Activated T-cell treated with anti-CD3 and anti-CD28 coated beads, Interleukin-2, amount 50 U/mL, for 72 hours (primary cell): ENCODE measurements around the gene DNAJC10. TPM values are rescaled to one million over a fixed set of nuclear protein-coding genes. Genes with fewer than 3 reads are reported as not detected.
"Not testable (repeated sequence)": the region's sequence is repeated elsewhere in the genome, so short reads cannot be mapped to it uniquely, and the experiment has no call there.

Source experiments
- ATAC-seq, 2 donors: fragments of 150-1000 bp; cut with Tn5 transposase; replicated peaks in 1 of 2; 2 replicates each; pipeline ENCODE4 v1.10.0; 2021; ENCODE audit warnings: moderate library complexity in 2 of 2, mild to moderate bottlenecking in 1 of 2
- DNase-seq, 2 donors: peaks; one replicate each; pipeline ENCODE4 v3.0.0; 2021 to 2022; ENCODE audit warnings: mixed read lengths in 1 of 2
- H3K27ac Mint-ChIP-seq: one replicate; pipeline ENCODE4 v1.8.0; 2022; ENCODE audit warnings: mild to moderate bottlenecking, moderate library complexity, mixed read lengths
- H3K27me3 Mint-ChIP-seq: one replicate; pipeline ENCODE4 v1.8.0; 2022; ENCODE audit warnings: low read depth, mixed read lengths
- H3K36me3 Mint-ChIP-seq, 2 donors: one replicate each; pipeline ENCODE4 v1.8.0; 2022; ENCODE audit warnings: mixed read lengths in 2 of 2, mild to moderate bottlenecking in 1 of 2; ENCODE audit not compliant: insufficient read depth in 2 of 2
- H3K4me1 Mint-ChIP-seq: one replicate; pipeline ENCODE4 v1.8.0; 2022; ENCODE audit warnings: low read depth, mixed read lengths
- H3K4me3 Mint-ChIP-seq, 2 donors: one replicate each; pipeline ENCODE4 v1.8.0; 2022; ENCODE audit warnings: mild to moderate bottlenecking in 2 of 2, mixed read lengths in 2 of 2, moderate library complexity in 2 of 2
- H3K9me3 Mint-ChIP-seq, 2 donors: one replicate each; pipeline ENCODE4 v1.8.0; 2022; ENCODE audit warnings: mixed read lengths in 2 of 2
- total RNA-seq, 2 donors: library from RNA; stranded (reverse); gene quantifications; one replicate each; pipeline ENCODE4 v1.2.3, GENCODE V29; 2022

Gene DNAJC10
- total RNA-seq, 2 donors from 2014 or later = 50.9 to 57.5 TPM

GRCh38 chr2:182706751-182707150 is 9.3 kb upstream of the DNAJC10 start:
- no peaks in the 10 kb centered on the region for H3K9me3 Mint-ChIP-seq
- peaks cover 16% of the 10 kb centered on the region for H3K27me3 Mint-ChIP-seq
- DNase-seq (no peak), ATAC-seq (no peak)
- no peaks in the 10 kb centered on the region for H3K36me3 Mint-ChIP-seq
- no peak overlapping the region for H3K4me3 Mint-ChIP-seq
- H3K27ac Mint-ChIP-seq = no peak overlapping the region
- no peaks in the 10 kb centered on the region for H3K4me1 Mint-ChIP-seq

- no peak for ATAC-seq
- Mint-ChIP-seq H3K9me3 (no peaks in the 10 kb centered on the region), H3K36me3 (peaks cover 0 to 2% of the 10 kb centered on the region in 2 donors), H3K27ac (no peak overlapping the region), H3K27me3 (peaks cover 8% of the 10 kb centered on the region), H3K4me1 (no peaks in the 10 kb centered on the region), H3K4me3 (no peak overlapping the region)
- DNase-seq = no peak
Measured at GRCh38 chr2:182713601-182714000, 2.5 kb upstream of the DNAJC10 start.

GRCh38 chr2:182715121-182715891 is 751 bp upstream of the DNAJC10 start:
- Mint-ChIP-seq H3K36me3 (peaks cover 0 to 2% of the 10 kb centered on the region in 2 donors), H3K4me3 (no peak overlapping the region), H3K27ac (no peak overlapping the region), H3K27me3 (peaks cover 8% of the 10 kb centered on the region), H3K9me3 (no peaks in the 10 kb centered on the region), H3K4me1 (no peaks in the 10 kb centered on the region)
- DNase-seq = no peak
- ATAC-seq = peak; percentile 27 to 33

GRCh38 chr2:182716650-182716979 is 558 bp downstream of the DNAJC10 start:
- ATAC-seq = no peak
- Mint-ChIP-seq H3K4me1 (no peaks in the 10 kb centered on the region), H3K4me3 (no peak overlapping the region), H3K27ac (no peak overlapping the region), H3K36me3 (peaks cover 0 to 4% of the 10 kb centered on the region in 2 donors), H3K9me3 (no peaks in the 10 kb centered on the region), H3K27me3 (no peaks in the 10 kb centered on the region)
- peak in 1 of 2 donors; percentile 10 for DNase-seq

GRCh38 chr2:182717416-182717815 is 1.4 kb downstream of the DNAJC10 start:
- H3K9me3 Mint-ChIP-seq = no peaks in the 10 kb centered on the region
- H3K4me3 Mint-ChIP-seq = peak overlapping the region in 1 of 2 donors; percentile 16
- no peaks in the 10 kb centered on the region for H3K27me3 Mint-ChIP-seq
- H3K27ac Mint-ChIP-seq = no peak overlapping the region
- ATAC-seq (no peak), DNase-seq (no peak)
- peaks cover 0 to 4% of the 10 kb centered on the region in 2 donors for H3K36me3 Mint-ChIP-seq
- H3K4me1 Mint-ChIP-seq = no peaks in the 10 kb centered on the region

GRCh38 chr2:182717816-182718215 is 1.8 kb downstream of the DNAJC10 start:
- H3K36me3 Mint-ChIP-seq = peaks cover 0 to 4% of the 10 kb centered on the region in 2 donors
- no peaks in the 10 kb centered on the region for H3K9me3 Mint-ChIP-seq
- ATAC-seq = no peak
- H3K27me3 Mint-ChIP-seq = no peaks in the 10 kb centered on the region
- no peak for DNase-seq
- no peaks in the 10 kb centered on the region for H3K4me1 Mint-ChIP-seq
- peak overlapping the region in 1 of 2 donors; percentile 16 for H3K4me3 Mint-ChIP-seq
- no peak overlapping the region for H3K27ac Mint-ChIP-seq

- no peak for ATAC-seq
- H3K27ac Mint-ChIP-seq = no peak overlapping the region
Measured at GRCh38 chr2:182718459-182718858, 2.4 kb downstream of the DNAJC10 start.

GRCh38 chr2:182719116-182719515 is 3.1 kb downstream of the DNAJC10 start:
- not testable (repeated sequence) for H3K27ac Mint-ChIP-seq, ATAC-seq

More at GRCh38 chr2:182718459-182718858, 2.4 kb downstream of the DNAJC10 start:
- Mint-ChIP-seq H3K9me3 (no peaks in the 10 kb centered on the region), H3K36me3 (peaks cover 0 to 4% of the 10 kb centered on the region in 2 donors), H3K4me3 (no peak overlapping the region), H3K27me3 (no peaks in the 10 kb centered on the region), H3K4me1 (no peaks in the 10 kb centered on the region)
- DNase-seq = no peak

GRCh38 chr2:182724656-182725055 is 8.6 kb downstream of the DNAJC10 start:
- peaks cover 2 to 12% of the 10 kb centered on the region in 2 donors for H3K36me3 Mint-ChIP-seq
- no peak overlapping the region for H3K27ac Mint-ChIP-seq
- H3K4me3 Mint-ChIP-seq = no peak overlapping the region
- H3K9me3 Mint-ChIP-seq = no peaks in the 10 kb centered on the region
- H3K4me1 Mint-ChIP-seq = no peaks in the 10 kb centered on the region
- no peak for ATAC-seq
- no peak for DNase-seq
- H3K27me3 Mint-ChIP-seq = no peaks in the 10 kb centered on the region

More at GRCh38 chr2:182719116-182719515, 3.1 kb downstream of the DNAJC10 start:
- not testable (repeated sequence) for H3K27me3 Mint-ChIP-seq, H3K36me3 Mint-ChIP-seq, H3K4me1 Mint-ChIP-seq, DNase-seq, H3K9me3 Mint-ChIP-seq, H3K4me3 Mint-ChIP-seq

GRCh38 chr2:182726473-182726872 is 10.4 kb downstream of the DNAJC10 start:
- DNase-seq = no peak
- Mint-ChIP-seq H3K36me3 (peaks cover 2 to 15% of the 10 kb centered on the region in 2 donors), H3K9me3 (no peaks in the 10 kb centered on the region), H3K4me1 (no peaks in the 10 kb centered on the region), H3K27ac (no peak overlapping the region), H3K27me3 (no peaks in the 10 kb centered on the region), H3K4me3 (no peak overlapping the region)
- peak in 1 of 2 donors; percentile 50 for ATAC-seq

GRCh38 chr2:182728014-182728413 is 12.0 kb downstream of the DNAJC10 start:
- ATAC-seq = no peak
- H3K27me3 Mint-ChIP-seq = no peaks in the 10 kb centered on the region
- no peaks in the 10 kb centered on the region for H3K4me1 Mint-ChIP-seq
- no peak overlapping the region for H3K4me3 Mint-ChIP-seq
- H3K27ac Mint-ChIP-seq = no peak overlapping the region
- no peak for DNase-seq
- H3K9me3 Mint-ChIP-seq = no peaks in the 10 kb centered on the region
- peaks cover 3 to 15% of the 10 kb centered on the region in 2 donors for H3K36me3 Mint-ChIP-seq

- no peaks in the 10 kb centered on the region for H3K4me1 Mint-ChIP-seq
- H3K27ac Mint-ChIP-seq = no peak overlapping the region
- H3K9me3 Mint-ChIP-seq = no peaks in the 10 kb centered on the region
- peaks cover 3 to 15% of the 10 kb centered on the region in 2 donors for H3K36me3 Mint-ChIP-seq
- no peak for DNase-seq
- no peak for ATAC-seq
- no peak overlapping the region for H3K4me3 Mint-ChIP-seq
- H3K27me3 Mint-ChIP-seq = no peaks in the 10 kb centered on the region
Measured at GRCh38 chr2:182729710-182730339, 13.8 kb downstream of the DNAJC10 start.

GRCh38 chr2:182730486-182730885 is 14.4 kb downstream of the DNAJC10 start:
- ATAC-seq = no peak
- Mint-ChIP-seq H3K4me1 (no peaks in the 10 kb centered on the region), H3K4me3 (no peak overlapping the region), H3K9me3 (no peaks in the 10 kb centered on the region), H3K27ac (no peak overlapping the region), H3K36me3 (peaks cover 3 to 14% of the 10 kb centered on the region in 2 donors), H3K27me3 (no peaks in the 10 kb centered on the region)
- no peak for DNase-seq
